GM19025 (cell line): Measurements from ENCODE around the gene CAVIN4.

Experiments
- ATAC-seq: cut with Tn5 transposase; IDR thresholded peaks from one replicate; pipeline ENCODE4 v1.9.1; 2021; ENCODE audit warnings: mild to moderate bottlenecking, low read depth, moderate library complexity; ENCODE audit not compliant: unreplicated experiment

Gene CAVIN4

GRCh38 chr9:100577776-100578448 lies at the start of gene CAVIN4:
Gene CAVIN4, plus strand, starts transcription at chr9:100578079. Its CDS starts 65 bp downstream, at chr9:100578144.
- no peak for ATAC-seq

GRCh38 chr9:100534401-100534800 lies 43.5 kb upstream of the CAVIN4 start:
- ATAC-seq: no peak

GRCh38 chr9:100540327-100540726 lies 37.6 kb upstream of the CAVIN4 start:
- ATAC-seq: no peak

- ATAC-seq: no peak
These were observed 28.8 kb upstream of the CAVIN4 start for GRCh38 chr9:100549048-100549447.

- ATAC-seq: no peak
These were observed 22.9 kb upstream of the CAVIN4 start for GRCh38 chr9:100554935-100555401.

GRCh38 chr9:100555471-100555870 lies 22.4 kb upstream of the CAVIN4 start:
- no peak for ATAC-seq

- ATAC-seq: no peak
These were observed 20.8 kb upstream of the CAVIN4 start for GRCh38 chr9:100557053-100557452.

GRCh38 chr9:100561256-100561655 lies 16.6 kb upstream of the CAVIN4 start:
- ATAC-seq: no peak

- no peak for ATAC-seq
These were observed 10.0 kb upstream of the CAVIN4 start for GRCh38 chr9:100567856-100568255.

GRCh38 chr9:100573655-100574260 lies 4.1 kb upstream of the CAVIN4 start:
- no peak for ATAC-seq

- no peak for ATAC-seq
These were observed 2.9 kb upstream of the CAVIN4 start for GRCh38 chr9:100575006-100575405.

- no peak for ATAC-seq
These were observed 2.0 kb upstream of the CAVIN4 start for GRCh38 chr9:100575765-100576386.

GRCh38 chr9:100578610-100579009 lies 731 bp downstream of the CAVIN4 start:
- ATAC-seq: no peak

- no peak for ATAC-seq
These were observed 1.8 kb downstream of the CAVIN4 start for GRCh38 chr9:100579665-100580064.

- ATAC-seq: no peak
These were observed 2.4 kb downstream of the CAVIN4 start for GRCh38 chr9:100580257-100580656.

GRCh38 chr9:100581081-100581480 lies 3.2 kb downstream of the CAVIN4 start:
- ATAC-seq: no peak

GRCh38 chr9:100581661-100582060 lies 3.8 kb downstream of the CAVIN4 start:
- no peak for ATAC-seq

- no peak for ATAC-seq
These were observed 5.3 kb downstream of the CAVIN4 start for GRCh38 chr9:100583014-100583802.

- no peak for ATAC-seq
These were observed 7.1 kb downstream of the CAVIN4 start for GRCh38 chr9:100584951-100585350.

- no peak for ATAC-seq
These were observed 8.2 kb downstream of the CAVIN4 start for GRCh38 chr9:100586093-100586492.

GRCh38 chr9:100587375-100587774 lies 9.5 kb downstream of the CAVIN4 start:
- no peak for ATAC-seq
